ENCODE results near the gene CHD9.
"Not testable (repeated sequence)": the region's sequence is repeated elsewhere in the genome, so short reads cannot be mapped to it uniquely, and the experiment has no call there.

Gene CHD9

GRCh38 chr16:53048139-53048915 is 6.5 kb upstream of the CHD9 start:
- no peak overlapping the region for H3K9ac ChIP-seq (ENCODE audit: low read depth, low read length, poor library complexity)
- no peak overlapping the region for H3K23ac ChIP-seq (ENCODE audit: low read depth, low read length, poor library complexity)
- H3K9me3 ChIP-seq (replicated peaks in 1 of 2; ENCODE audit: control insufficient read depth in 2 of 2, insufficient read depth in 1 of 2, low read depth in 1 of 2, low read length in 2 of 2) = peaks cover 0 to 3% of the 10 kb centered on the region in 2 donors
- H4K91ac ChIP-seq (ENCODE audit: low read depth, low read length, poor library complexity) = no peak overlapping the region
- H2AFZ ChIP-seq (ENCODE audit: low read length) = no peak overlapping the region
- H3K27me3 ChIP-seq (ENCODE audit: control insufficient read depth in 3 of 3, insufficient read depth in 3 of 3, low read depth in 1 of 3, low read length in 3 of 3) = no peaks in the 10 kb centered on the region
- no peak overlapping the region for H2BK15ac ChIP-seq (ENCODE audit: low read length)
- H2BK12ac ChIP-seq (ENCODE audit: low read length) = no peak overlapping the region
- no peak overlapping the region for H3K4me2 ChIP-seq (ENCODE audit: insufficient read depth, low read length, poor library complexity, severe bottlenecking)
- no peak overlapping the region for H2AK5ac ChIP-seq (ENCODE audit: low read depth, low read length)
- no peak overlapping the region for H3K14ac ChIP-seq (ENCODE audit: low read length)
- H3K4me1 ChIP-seq (ENCODE audit: control insufficient read depth in 2 of 2, insufficient read depth in 1 of 2, low read depth in 1 of 2, low read length in 2 of 2) = peaks cover 12 to 17% of the 10 kb centered on the region in 2 donors
- no peak overlapping the region for H2BK5ac ChIP-seq (ENCODE audit: low read length)
- H3K4me3 ChIP-seq (ENCODE audit: low read length in 2 of 2) = no peak overlapping the region
- H3K36me3 ChIP-seq (replicated peaks in 1 of 2; ENCODE audit: control insufficient read depth in 2 of 2, insufficient read depth in 2 of 2, low read length in 2 of 2) = no peaks in the 10 kb centered on the region
- no peak overlapping the region for H4K8ac ChIP-seq (ENCODE audit: low read depth, low read length)
- WGBS, 2 donors (ENCODE audit: extremely low coverage in 2 of 2, insufficient read length in 2 of 2, insufficient replicate concordance in 1 of 2) = 100% methylated on average over 1 of the region's 4 CpGs; no CpG with 5 or more reads in 1 of the 2 donors
- no peak overlapping the region for H3K27ac ChIP-seq (replicated peaks; ENCODE audit: low read length)
- DNase-seq (ENCODE audit: low spot score) = no peak
- H3K18ac ChIP-seq (ENCODE audit: low read length) = no peak overlapping the region
- H3K79me1 ChIP-seq (ENCODE audit: low read depth, low read length) = peaks cover 2% of the 10 kb centered on the region
- no peak overlapping the region for H3K4ac ChIP-seq (ENCODE audit: low read length)
- H2BK120ac ChIP-seq (ENCODE audit: low read depth, low read length) = no peak overlapping the region

- H3K4ac ChIP-seq (ENCODE audit: low read length); H3K18ac ChIP-seq (ENCODE audit: low read length): not testable (repeated sequence)
These were observed 3.5 kb upstream of the CHD9 start for GRCh38 chr16:53051255-53051654.

GRCh38 chr16:53052519-53053501 is 2.0 kb upstream of the CHD9 start, which contains the start of gene CHD9NB:
Gene CHD9NB, minus strand, starts transcription at chr16:53052897. Its CDS starts 8,739 bp downstream, at chr16:53044158.
- Histone ChIP-seq H3K14ac (ENCODE audit: low read length) (no peak within 1 kb of the TSS), H3K18ac (ENCODE audit: low read length) (no peak within 1 kb of the TSS), H3K23ac (ENCODE audit: low read depth, low read length, poor library complexity) (no peak within 1 kb of the TSS), H2BK5ac (ENCODE audit: low read length) (no peak within 1 kb of the TSS), H2AFZ (ENCODE audit: low read length) (peak within 1 kb of the TSS; percentile 60), H3K79me1 (ENCODE audit: low read depth, low read length) (peaks cover 2% of the 10 kb centered on the region), H2BK120ac (ENCODE audit: low read depth, low read length) (no peak within 1 kb of the TSS), H3K4me2 (ENCODE audit: insufficient read depth, low read length, poor library complexity, severe bottlenecking) (no peak within 1 kb of the TSS), H3K9ac (ENCODE audit: low read depth, low read length, poor library complexity) (peak within 1 kb of the TSS; percentile 16), H4K91ac (ENCODE audit: low read depth, low read length, poor library complexity) (no peak within 1 kb of the TSS), H3K9me3 (replicated peaks in 1 of 2; ENCODE audit: control insufficient read depth in 2 of 2, insufficient read depth in 1 of 2, low read depth in 1 of 2, low read length in 2 of 2) (peaks cover 0 to 1% of the 10 kb centered on the region in 2 donors), H3K27me3 (ENCODE audit: control insufficient read depth in 3 of 3, insufficient read depth in 3 of 3, low read depth in 1 of 3, low read length in 3 of 3) (no peaks in the 10 kb centered on the region), H3K4ac (ENCODE audit: low read length) (no peak within 1 kb of the TSS), H3K27ac (replicated peaks; ENCODE audit: low read length) (no peak within 1 kb of the TSS), H2BK15ac (ENCODE audit: low read length) (peak within 1 kb of the TSS; percentile 10), H3K36me3 (replicated peaks in 1 of 2; ENCODE audit: control insufficient read depth in 2 of 2, insufficient read depth in 2 of 2, low read length in 2 of 2) (no peaks in the 10 kb centered on the region), H2BK12ac (ENCODE audit: low read length) (peak within 1 kb of the TSS; percentile 86), H3K4me1 (ENCODE audit: control insufficient read depth in 2 of 2, insufficient read depth in 1 of 2, low read depth in 1 of 2, low read length in 2 of 2) (peaks cover 8 to 11% of the 10 kb centered on the region in 2 donors), H2AK5ac (ENCODE audit: low read depth, low read length) (peak within 1 kb of the TSS; percentile 48), H3K4me3 (ENCODE audit: low read length in 2 of 2) (peak within 1 kb of the TSS in 1 of 2 donors; percentile 10), H4K8ac (ENCODE audit: low read depth, low read length) (peak within 1 kb of the TSS; percentile 27)
- no CpG with 5 or more reads among the region's 2 CpGs for WGBS, 2 donors (ENCODE audit: extremely low coverage in 2 of 2, insufficient read length in 2 of 2, insufficient replicate concordance in 1 of 2)
- no peak for DNase-seq (ENCODE audit: low spot score)

More at GRCh38 chr16:53051255-53051654, 3.5 kb upstream of the CHD9 start:
- H3K23ac ChIP-seq (ENCODE audit: low read depth, low read length, poor library complexity); H2BK120ac ChIP-seq (ENCODE audit: low read depth, low read length); H3K4me3 ChIP-seq (ENCODE audit: low read length in 2 of 2); H2BK5ac ChIP-seq (ENCODE audit: low read length); DNase-seq (ENCODE audit: low spot score); H3K36me3 ChIP-seq (replicated peaks in 1 of 2; ENCODE audit: control insufficient read depth in 2 of 2, insufficient read depth in 2 of 2, low read length in 2 of 2); H2AFZ ChIP-seq (ENCODE audit: low read length); H4K8ac ChIP-seq (ENCODE audit: low read depth, low read length); H3K14ac ChIP-seq (ENCODE audit: low read length); H3K4me1 ChIP-seq (ENCODE audit: control insufficient read depth in 2 of 2, insufficient read depth in 1 of 2, low read depth in 1 of 2, low read length in 2 of 2); H4K91ac ChIP-seq (ENCODE audit: low read depth, low read length, poor library complexity); H3K9me3 ChIP-seq (replicated peaks in 1 of 2; ENCODE audit: control insufficient read depth in 2 of 2, insufficient read depth in 1 of 2, low read depth in 1 of 2, low read length in 2 of 2); H3K4me2 ChIP-seq (ENCODE audit: insufficient read depth, low read length, poor library complexity, severe bottlenecking); H3K9ac ChIP-seq (ENCODE audit: low read depth, low read length, poor library complexity); H3K27me3 ChIP-seq (ENCODE audit: control insufficient read depth in 3 of 3, insufficient read depth in 3 of 3, low read depth in 1 of 3, low read length in 3 of 3); H3K27ac ChIP-seq (replicated peaks; ENCODE audit: low read length); H2AK5ac ChIP-seq (ENCODE audit: low read depth, low read length); H3K79me1 ChIP-seq (ENCODE audit: low read depth, low read length); H2BK15ac ChIP-seq (ENCODE audit: low read length); H2BK12ac ChIP-seq (ENCODE audit: low read length): not testable (repeated sequence)
- WGBS, 2 donors (ENCODE audit: extremely low coverage in 2 of 2, insufficient read length in 2 of 2, insufficient replicate concordance in 1 of 2) = no CpG with 5 or more reads among the region's 4 CpGs

Measured in neuronal stem cell (in vitro differentiated cells).